GM21576 (cell line): Measurements from ENCODE around the gene PRSS48.
A peak's percentile ranks its signal among the peaks of the same experiment; 100 is the strongest.
"Not testable (repeated sequence)": the region's sequence is repeated elsewhere in the genome, so short reads cannot be mapped to it uniquely, and the experiment has no call there.

Experiments used
- ATAC-seq: cut with Tn5 transposase; IDR thresholded peaks from one replicate; pipeline ENCODE4 v1.9.1; 2021; ENCODE audit warnings: mild to moderate bottlenecking, moderate library complexity; ENCODE audit not compliant: unreplicated experiment

PRSS48 gene, protein sequence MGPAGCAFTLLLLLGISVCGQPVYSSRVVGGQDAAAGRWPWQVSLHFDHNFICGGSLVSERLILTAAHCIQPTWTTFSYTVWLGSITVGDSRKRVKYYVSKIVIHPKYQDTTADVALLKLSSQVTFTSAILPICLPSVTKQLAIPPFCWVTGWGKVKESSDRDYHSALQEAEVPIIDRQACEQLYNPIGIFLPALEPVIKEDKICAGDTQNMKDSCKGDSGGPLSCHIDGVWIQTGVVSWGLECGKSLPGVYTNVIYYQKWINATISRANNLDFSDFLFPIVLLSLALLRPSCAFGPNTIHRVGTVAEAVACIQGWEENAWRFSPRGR

DNA sequence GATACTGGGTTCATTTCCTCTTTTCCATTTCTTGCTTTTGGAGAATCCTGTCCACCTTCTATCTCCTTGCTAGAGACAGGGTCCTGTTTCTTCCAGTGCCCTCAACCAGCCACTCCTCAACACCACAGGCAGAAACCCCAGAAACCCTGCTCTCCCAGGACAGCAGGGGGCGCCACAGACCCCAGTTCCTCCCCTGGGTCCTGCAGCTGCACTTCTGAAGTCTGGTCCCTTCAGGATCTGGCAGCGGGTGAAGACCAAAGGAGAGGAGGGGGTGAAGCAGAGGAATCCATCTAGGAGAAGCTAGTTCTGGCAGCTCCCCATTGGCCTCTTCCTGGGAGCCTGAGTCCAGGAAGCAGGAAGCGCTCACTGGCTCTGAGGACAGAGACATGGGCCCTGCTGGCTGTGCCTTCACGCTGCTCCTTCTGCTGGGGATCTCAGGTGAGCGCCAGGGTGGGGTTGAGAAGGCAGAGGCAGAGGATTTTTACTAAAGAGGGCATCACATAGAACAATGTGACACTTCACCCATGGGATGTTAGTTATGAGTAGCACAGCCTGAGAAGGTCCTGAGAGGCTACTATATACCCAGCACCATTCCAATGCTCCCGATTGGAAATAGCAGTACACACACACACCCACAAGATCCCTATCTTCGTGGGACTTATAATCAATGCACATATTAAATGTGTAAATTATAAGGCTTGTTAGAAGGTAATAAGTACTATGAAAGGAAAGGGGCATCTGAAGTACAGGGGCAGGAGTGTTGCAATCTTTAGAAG lies at the start of gene PRSS48:
PRSS48 (plus strand) TSS at position 375 of the 776 bp plus-strand sequence; CDS start at position 387, 12 bp downstream.
- ATAC-seq, result peak; percentile 78

- ATAC-seq, result no peak
Measured at GRCh38 chr4:151227172-151227571, 49.8 kb upstream of the PRSS48 start.

GRCh38 chr4:151227731-151228130 lies 49.2 kb upstream of the PRSS48 start:
- no peak for ATAC-seq

DNA sequence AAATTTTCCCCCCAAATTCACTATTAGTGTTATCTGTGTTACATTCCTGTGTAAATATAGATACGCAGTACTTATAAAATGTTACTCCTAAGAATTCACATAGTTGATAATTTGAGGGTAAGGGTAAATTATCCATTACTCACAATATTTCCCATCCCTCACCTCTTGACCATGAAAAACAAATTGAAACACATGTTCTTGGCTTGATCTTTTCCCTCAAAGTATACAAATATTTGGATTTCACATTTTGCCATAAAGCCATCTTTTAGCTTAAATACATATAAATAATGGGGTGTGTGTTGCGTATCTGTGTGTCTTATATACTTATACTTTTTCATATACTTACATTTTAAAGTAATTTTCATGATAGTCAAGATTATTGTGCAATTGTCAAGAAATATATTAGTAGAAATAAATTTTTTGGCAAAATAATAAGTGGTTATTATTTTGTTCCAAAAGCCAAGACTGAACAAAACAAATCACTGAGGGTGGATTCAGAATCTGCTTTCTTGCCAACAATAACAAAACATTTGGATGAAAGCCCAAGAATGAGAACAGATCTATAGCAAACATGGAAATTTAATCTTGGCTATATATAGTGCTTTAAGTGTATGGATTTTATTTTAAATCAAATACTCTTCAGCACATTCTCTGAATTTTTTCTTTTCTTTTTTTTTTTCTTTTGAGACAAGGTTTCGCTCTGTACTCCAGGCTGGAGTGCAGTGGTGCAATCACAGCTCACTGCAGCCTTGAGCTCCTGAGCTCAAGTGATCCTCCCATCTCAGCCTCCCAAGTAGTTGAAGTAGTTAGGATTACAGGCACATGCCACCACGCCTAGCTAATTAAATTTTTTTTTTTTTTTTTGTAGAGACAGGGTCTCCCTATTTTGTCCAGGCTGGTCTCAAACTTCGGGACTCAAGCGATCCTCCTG lies 48.5 kb upstream of the PRSS48 start:
- ATAC-seq, result no peak

DNA sequence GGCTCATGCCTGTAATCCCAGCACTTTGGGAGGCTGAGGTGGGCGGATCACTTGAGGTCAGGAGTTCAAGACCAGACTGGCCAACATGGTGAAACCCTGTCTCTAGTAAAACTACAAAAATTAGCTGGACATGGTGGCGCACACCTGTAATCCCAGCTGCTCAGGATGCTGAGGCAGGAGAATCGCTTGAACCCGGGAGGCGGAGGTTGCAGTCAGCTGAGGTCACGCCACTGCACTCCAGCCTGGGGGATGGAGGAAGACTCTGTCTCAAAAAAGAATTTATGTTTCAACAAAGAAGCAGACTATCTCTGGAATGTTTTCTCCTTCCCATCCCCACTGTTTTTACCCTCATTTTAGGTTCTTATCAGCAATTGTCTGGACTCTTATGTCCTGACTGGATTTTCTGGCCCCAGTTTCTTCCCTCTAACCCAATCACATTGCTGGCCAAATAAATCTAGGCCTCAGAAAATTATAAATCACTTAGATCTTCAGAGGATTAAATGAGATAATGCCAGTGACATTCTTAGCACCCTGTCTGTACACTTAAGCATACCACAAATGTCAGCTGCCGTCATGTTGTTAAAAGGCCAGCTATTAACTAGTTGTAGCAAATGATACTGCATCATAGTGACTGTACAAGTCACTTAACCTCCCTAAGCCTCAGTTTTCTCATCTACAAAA lies 44.9 kb upstream of the PRSS48 start:
- no peak for ATAC-seq

DNA sequence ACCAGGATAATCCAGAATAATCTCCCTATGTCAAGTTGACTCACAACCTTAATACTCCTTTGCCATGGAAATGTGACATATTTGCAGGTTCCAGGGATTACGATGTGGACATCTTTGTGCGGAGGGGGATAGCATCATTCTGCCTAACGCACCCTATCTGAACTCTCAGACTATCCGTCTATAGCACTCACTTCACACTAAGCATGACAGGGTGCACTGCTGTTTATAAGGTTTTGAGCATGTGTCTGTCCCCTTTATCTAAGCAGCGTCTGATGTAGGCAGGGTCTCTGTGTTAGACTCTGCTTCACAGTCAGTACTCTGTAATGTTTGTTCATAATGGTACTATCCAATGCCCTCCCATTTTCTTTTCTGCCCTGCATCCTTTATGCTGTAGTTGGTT lies 43.4 kb upstream of the PRSS48 start:
- ATAC-seq, result no peak

DNA sequence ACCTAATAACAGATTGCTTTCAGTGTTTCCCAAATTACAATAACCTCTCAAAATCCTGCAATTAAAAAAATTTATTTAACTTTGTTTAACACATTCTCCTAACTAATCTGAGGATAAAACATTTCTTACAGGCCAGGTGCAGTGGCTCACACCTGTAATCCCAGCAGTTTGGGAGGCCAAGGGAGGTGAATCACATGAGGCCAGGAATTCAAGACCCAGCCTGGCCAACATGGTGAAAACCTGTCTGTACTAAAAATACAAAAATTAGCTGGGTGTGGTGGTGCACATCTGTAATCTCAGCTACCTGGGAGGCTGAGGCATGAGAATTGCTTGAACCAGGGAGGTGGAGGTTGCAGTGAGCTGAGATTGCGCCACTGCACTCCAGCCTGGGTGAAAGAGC lies 41.6 kb upstream of the PRSS48 start:
- ATAC-seq, result not testable (repeated sequence)

DNA sequence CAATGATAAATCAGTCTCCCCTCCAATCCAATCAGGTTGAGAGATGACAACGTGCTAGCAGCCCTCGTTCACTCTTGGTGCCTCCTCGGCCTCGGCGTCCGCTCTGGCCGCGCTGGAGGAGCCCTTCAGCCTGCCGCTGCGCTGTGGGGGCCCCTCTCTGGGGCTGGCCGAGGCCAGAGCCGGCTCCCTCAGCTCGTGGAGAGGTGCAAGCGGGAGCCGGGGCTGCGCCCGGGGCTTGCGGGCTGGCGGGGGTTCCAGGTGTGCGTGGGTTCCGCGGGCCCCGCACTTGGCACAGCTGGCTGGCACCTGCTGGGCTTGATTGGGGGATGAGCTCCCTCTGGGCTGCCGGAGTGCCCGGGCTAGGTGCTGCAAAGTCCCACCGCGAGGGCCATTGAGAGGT lies 40.9 kb upstream of the PRSS48 start:
- no peak for ATAC-seq

GRCh38 chr4:151238477-151238876 lies 38.5 kb upstream of the PRSS48 start:
- ATAC-seq, result no peak

DNA sequence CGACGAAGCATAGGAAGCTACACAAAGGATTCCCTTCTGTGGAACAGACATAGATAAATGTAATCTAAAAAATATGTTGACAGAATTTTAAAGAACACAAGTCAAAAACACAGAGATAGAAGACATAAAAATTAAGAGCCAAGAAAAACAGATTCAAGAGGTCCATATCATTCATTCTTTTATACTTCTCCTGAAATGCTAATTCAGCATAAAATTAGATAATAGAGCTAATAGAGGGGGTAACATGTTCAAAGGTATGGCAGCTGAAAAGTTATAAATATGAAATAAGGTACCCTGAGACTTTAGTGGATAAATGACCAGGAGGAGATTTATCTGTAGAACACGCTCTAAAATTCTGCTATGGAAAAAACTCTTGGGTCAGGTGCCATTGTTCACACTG lies 37.4 kb upstream of the PRSS48 start:
- no peak for ATAC-seq

DNA sequence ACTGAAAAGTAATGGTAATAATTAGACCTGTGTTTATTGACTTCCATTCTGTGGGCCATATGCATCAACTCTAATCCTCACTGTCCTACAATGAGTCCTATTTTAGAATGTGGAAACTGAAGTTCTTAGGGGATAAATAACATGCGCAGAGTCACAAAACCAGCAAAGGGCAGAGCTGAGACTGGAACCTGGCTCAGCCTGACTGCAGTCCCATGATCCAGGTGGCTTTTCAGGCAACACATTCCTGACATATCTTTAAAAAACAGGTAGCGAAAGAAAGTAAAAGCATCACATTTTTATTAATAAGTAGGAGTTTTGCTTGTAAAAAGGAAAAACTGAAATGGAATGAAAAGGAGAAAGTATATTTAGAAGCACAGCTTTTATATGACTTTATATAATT lies 34.7 kb upstream of the PRSS48 start:
- ATAC-seq, result no peak

GRCh38 chr4:151246742-151247141 lies 30.2 kb upstream of the PRSS48 start:
- no peak for ATAC-seq

DNA sequence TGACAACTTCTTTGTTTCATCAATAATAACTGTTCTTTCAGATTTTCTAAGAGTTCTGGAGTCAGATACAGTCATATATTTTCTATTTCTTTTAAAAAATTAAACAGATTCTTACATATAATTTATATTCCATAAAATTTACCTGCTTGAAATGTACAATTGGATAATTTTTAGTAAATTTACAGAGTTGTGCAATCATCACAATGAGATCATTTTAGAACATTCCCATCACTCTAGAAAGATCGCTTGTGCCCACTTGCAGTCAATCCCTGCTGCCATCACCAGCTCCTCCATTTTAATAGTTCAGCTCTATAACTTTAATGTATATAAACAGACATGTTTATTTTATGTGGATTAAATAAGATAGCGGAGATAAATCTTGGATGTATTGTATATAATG lies 29.6 kb upstream of the PRSS48 start:
- ATAC-seq, result no peak

GRCh38 chr4:151248519-151248918 lies 28.4 kb upstream of the PRSS48 start:
- ATAC-seq, result no peak

DNA sequence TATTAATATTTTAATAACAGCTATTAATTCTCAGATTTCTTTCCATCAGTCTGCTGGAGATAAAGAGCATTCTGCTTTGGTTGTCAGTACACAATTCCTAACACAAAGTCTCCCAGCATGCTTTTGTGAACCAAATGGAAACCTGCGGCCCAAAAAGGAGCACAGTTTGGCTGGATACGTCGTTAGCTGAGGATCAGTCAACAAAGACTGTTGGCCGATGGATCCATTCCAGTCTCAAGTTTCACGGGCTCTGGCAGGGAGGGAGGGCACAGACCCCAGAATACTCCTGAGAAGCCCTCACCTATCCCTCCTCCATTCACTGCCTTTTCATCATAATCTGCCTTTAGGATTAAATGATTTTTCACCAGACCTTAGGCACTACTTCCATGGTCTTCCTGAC lies 26.3 kb upstream of the PRSS48 start:
- ATAC-seq, result no peak

GRCh38 chr4:151251603-151252304 lies 25.2 kb upstream of the PRSS48 start:
- no peak for ATAC-seq

GRCh38 chr4:151255226-151255625 lies 21.7 kb upstream of the PRSS48 start:
- not testable (repeated sequence) for ATAC-seq

DNA sequence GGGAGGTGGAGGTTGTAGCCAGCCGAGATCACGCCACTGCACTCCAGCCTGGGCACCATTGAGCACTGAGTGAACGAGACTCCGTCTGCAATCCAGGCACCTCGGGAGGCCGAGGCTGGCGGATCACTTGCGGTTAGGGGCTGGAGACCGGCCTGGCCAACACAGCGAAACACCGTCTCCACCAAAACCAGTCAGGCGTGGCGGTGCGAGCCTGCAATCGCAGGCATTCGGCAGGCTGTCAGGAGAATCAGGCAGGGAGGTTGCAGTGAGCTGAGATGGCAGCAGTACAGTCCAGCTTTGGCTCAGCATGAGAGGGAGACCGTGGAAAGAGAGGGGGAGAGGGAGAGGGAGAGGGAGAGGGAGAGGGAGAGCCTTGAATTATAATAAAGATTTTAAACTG lies 21.3 kb upstream of the PRSS48 start:
- ATAC-seq, result not testable (repeated sequence)

DNA sequence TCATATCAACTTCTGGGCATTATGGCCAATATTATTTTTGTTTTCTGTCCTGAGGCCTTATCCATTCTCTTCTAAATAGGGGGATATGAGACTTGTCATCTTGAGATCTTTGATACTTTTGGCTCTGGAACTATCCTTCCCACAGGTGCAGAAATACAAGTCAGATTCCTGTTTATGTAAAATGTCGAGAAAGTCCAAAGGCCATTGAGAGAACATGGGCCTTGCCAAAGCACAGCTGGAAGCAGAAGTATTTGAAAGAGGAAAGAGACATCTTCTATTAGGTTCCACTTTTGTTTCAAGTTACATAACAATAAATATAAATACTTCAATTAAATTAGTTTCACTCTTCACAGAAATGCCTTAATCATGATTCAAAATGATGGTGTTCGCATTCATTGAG lies 20.8 kb upstream of the PRSS48 start:
- ATAC-seq, result no peak

DNA sequence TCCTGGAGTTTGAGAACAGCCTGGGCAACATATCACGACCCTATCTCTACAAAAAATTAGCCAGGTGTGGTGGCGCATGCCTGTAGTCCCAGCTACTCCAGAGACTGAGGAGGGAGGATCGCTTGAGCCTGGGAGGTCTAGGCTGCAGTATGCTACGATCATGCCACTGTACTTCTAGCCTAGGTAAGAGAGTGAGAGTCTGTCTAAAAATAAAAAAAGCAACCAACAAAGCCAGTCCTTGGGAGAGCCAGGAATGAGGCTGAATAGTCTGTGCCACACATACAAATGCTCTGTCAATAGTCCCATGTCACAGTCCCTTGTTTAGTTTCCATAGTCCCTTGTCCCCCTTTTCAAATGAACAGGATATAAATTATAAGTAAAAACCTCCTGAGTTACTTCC lies 19.3 kb upstream of the PRSS48 start:
- no peak for ATAC-seq
